ENCODE measurements around the gene GOLM1.
A peak's percentile ranks its signal among the peaks of the same experiment; 100 is the strongest.
"Not testable (repeated sequence)": the region's sequence is repeated elsewhere in the genome, so short reads cannot be mapped to it uniquely, and the experiment has no call there.

The GOLM1 gene

GRCh38 chr9:86052556-86053468 lies 46.5 kb downstream of the GOLM1 start (continued):
- TF ChIP-seq ZNF157 (tag by site-specific recombination; IDR thresholded peaks at IDR 0.05) (0 out of 2 replicates have a peak, but pooled peaks have one; percentile 13), ZNF600 (tag by site-specific recombination; IDR thresholded peaks at IDR 0.05) (peak; percentile 69; the same call in 1 of the 2 replicates), ZNF266 (tag by site-specific recombination; IDR thresholded peaks at IDR 0.05; ENCODE audit: low read depth) (peak; percentile 46; the same call in 1 of the 2 replicates), ZNF785 (tag by site-specific recombination; IDR thresholded peaks at IDR 0.05) (peak; percentile 86), ZBTB26 (tag by site-specific recombination; optimal IDR thresholded peaks at IDR 0.05) (no peak), ZNF18 (tag by site-specific recombination; IDR thresholded peaks at IDR 0.05) (peak; percentile 98), ZNF133 (tag by site-specific recombination; IDR thresholded peaks at IDR 0.05) (0 out of 2 replicates have a peak, but pooled peaks have one; percentile 37)

GRCh38 chr9:86048018-86048742 lies 51.2 kb downstream of the GOLM1 start:
- H3K9me3 ChIP-seq (ENCODE audit: control insufficient read depth, insufficient read depth, low read depth, low read length); H3K4me1 ChIP-seq (ENCODE audit: control insufficient read depth, insufficient read depth, low read length); H3K4me3 ChIP-seq (ENCODE audit: low read depth, low read length); POLR2A ChIA-PET; H3K27ac ChIP-seq (ENCODE audit: extremely low read depth, low read depth, low read length); CTCF ChIA-PET: not testable (repeated sequence)
- peaks cover 0 to 21% of the 10 kb centered on the region in 2 experiments; a peak in 2 of 3 replicates for H3K36me3 ChIP-seq (ENCODE audit: control insufficient read depth in 2 of 2, insufficient read depth in 1 of 2, low read length in 2 of 2)
- peak; percentile 91 for TF ChIP-seq ZNF184 (tag by site-specific recombination; IDR thresholded peaks at IDR 0.05)
- TF ChIP-seq ZNF580 (tag by site-specific recombination; IDR thresholded peaks at IDR 0.05): peak; percentile 62; the same call in 1 of the 2 replicates
- peak; percentile 56; the same call in 1 of the 2 replicates for TF ChIP-seq SCRT2 (tag by site-specific recombination; IDR thresholded peaks at IDR 0.05)
- TF ChIP-seq SCRT1 (tag by site-specific recombination; IDR thresholded peaks at IDR 0.05; ENCODE audit: borderline replicate concordance): peak; percentile 44; the same call in 1 of the 2 replicates
- peak; percentile 88 for TF ChIP-seq ZNF146 (tag by site-specific recombination; IDR thresholded peaks at IDR 0.05)

GRCh38 chr9:86047361-86047760 lies 52.0 kb downstream of the GOLM1 start:
- CTCF ChIA-PET: no interaction called here
- TF ChIP-seq ZNF518A (tag by site-specific recombination; conservative IDR thresholded peaks at IDR 0.05; ENCODE audit: low read depth) (no peak), ZNF510 (tag by site-specific recombination; IDR thresholded peaks at IDR 0.05; ENCODE audit: insufficient replicate concordance) (no peak), CTCF (tag by site-specific recombination; IDR thresholded peaks at IDR 0.05) (no peak), ZNF248 (tag by site-specific recombination; IDR thresholded peaks at IDR 0.05) (no peak), ZNF48 (tag by site-specific recombination; IDR thresholded peaks at IDR 0.05) (no peak), ZNF792 (tag by site-specific recombination; IDR thresholded peaks at IDR 0.05) (no peak), ZNF155 (tag by site-specific recombination; IDR thresholded peaks at IDR 0.05) (no peak), MEIS1 (CRISPR knock-in tag; IDR thresholded peaks at IDR 0.05; ENCODE audit: borderline replicate concordance) (no peak)

More at GRCh38 chr9:86047361-86047760, 52.0 kb downstream of the GOLM1 start:
- Histone ChIP-seq H3K27ac (ENCODE audit: extremely low read depth, low read depth, low read length) (no peak overlapping the region), H3K4me1 (ENCODE audit: control insufficient read depth, insufficient read depth, low read length) (no peaks in the 10 kb centered on the region), H3K36me3 (ENCODE audit: control insufficient read depth in 2 of 2, insufficient read depth in 1 of 2, low read length in 2 of 2) (peaks cover 0 to 22% of the 10 kb centered on the region in 2 experiments; a peak in 2 of 3 replicates), H3K9me3 (ENCODE audit: control insufficient read depth, insufficient read depth, low read depth, low read length) (no peaks in the 10 kb centered on the region), H3K4me3 (ENCODE audit: low read depth, low read length) (no peak overlapping the region)
- POLR2A ChIA-PET: no interaction called here

Data from HEK293 (cell line).